HuH-7 (cell line): ENCODE data around the gene FNDC11.
"Not testable (repeated sequence)": the region's sequence is repeated elsewhere in the genome, so short reads cannot be mapped to it uniquely, and the experiment has no call there.

Experiments used
- DNase-seq: peaks from one replicate; pipeline ENCODE4 v3.0.0; 2011; ENCODE audit warnings: low spot score

Gene FNDC11

GRCh38 chr20:63599396-63600050 lies 45.6 kb downstream of the FNDC11 start:
- no peak for DNase-seq

GRCh38 chr20:63601679-63602078 lies 47.7 kb downstream of the FNDC11 start:
- not testable (repeated sequence) for DNase-seq

DNA sequence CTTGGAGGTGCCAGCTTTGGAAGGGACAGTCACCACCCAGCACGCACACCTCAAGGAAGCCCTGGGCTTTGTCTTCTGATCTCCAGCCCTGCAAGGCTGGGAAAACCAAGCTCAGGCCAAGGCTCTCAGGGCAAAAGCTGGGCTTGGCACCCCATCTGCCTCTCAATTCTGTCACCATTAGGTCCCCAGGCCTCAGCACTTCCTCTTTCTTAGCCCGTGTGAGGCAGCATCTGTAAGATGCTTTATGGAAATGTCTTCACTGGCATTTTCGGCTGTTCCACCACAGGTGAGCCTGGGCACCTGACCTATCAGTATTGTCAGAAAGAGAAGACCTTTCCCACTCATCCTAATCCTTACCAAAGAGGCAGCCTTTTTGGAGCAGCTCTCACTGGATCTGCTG lies 48.4 kb downstream of the FNDC11 start:
- DNase-seq, result no peak
